HepG2 (cell line): ENCODE results near the gene DYNC1I2. TPM values are rescaled to one million over a fixed set of nuclear protein-coding genes. Genes with fewer than 3 reads are reported as not detected.

Source experiments
- ATAC-seq: fragments of 200-7000 bp; cut with Tn5 transposase; 3 replicates; pipeline ENCODE4 v1.9.1; 2020; ENCODE audit warnings: mild to moderate bottlenecking, moderate library complexity
- BruUV-seq: library from RNA; stranded (reverse); fragments of 400-500 nt; replicated peaks from 2 replicates; lab custom pipeline; 2021; lab: Mats Ljungman, UMichigan
- CTCF ChIA-PET: fragments of 300-600 bp; formaldehyde crosslinking; extraction: SDS; loops from one replicate; lab custom pipeline; 2021; ENCODE audit warnings: low total read pairs, inconsistent platforms, low intra/inter-chr PET ratio; lab: Yijun Ruan, JAX
- POLR2A ChIA-PET: fragments of 350-600 bp; sonication (Branson Sonifier 250); formaldehyde crosslinking; loops from one replicate; lab custom pipeline; 2020; ENCODE audit warnings: antibody characterized with exemption, inconsistent platforms; lab: Yijun Ruan, JAX
- DNase-seq: peaks from one replicate; pipeline ENCODE4 v3.0.0-alpha.2; 2015; ENCODE audit warnings: low spot score
- FAIRE-seq: peaks from 3 replicates; lab custom pipeline; 2011; peaks lifted over from hg19 to GRCh38; lab: Jason Lieb, UNC
- H2AFZ ChIP-seq: one replicate; pipeline ENCODE4 v1.6.1; 2011; ENCODE audit warnings: low read length, inconsistent platforms
- H3K27ac ChIP-seq: fragments of 300-600 bp; 3 replicates; pipeline ENCODE4 v1.8.0; 2011; ENCODE audit warnings: mixed run types, mild to moderate bottlenecking, mixed read lengths, low read length, inconsistent platforms; ENCODE audit not compliant: insufficient read depth; ENCODE audit errors: extremely low read length
- H3K27me3 ChIP-seq, 2 experiments: fragments of 200-600 bp in 1 of 2; 2 replicates in 1 of 2; 3 replicates in 1 of 2; pipeline versions ENCODE4 v1.6.0 to v1.8.0; 2011; ENCODE audit warnings: low read length in 2 of 2, mild to moderate bottlenecking in 2 of 2, moderate library complexity in 2 of 2, inconsistent platforms in 1 of 2; ENCODE audit not compliant: insufficient read depth in 2 of 2, control insufficient read depth in 1 of 2
- H3K36me3 ChIP-seq, 2 experiments: fragments of 200-600 bp in 1 of 2; replicated peaks in 1 of 2; 2 replicates in 1 of 2; 3 replicates in 1 of 2; pipeline versions ENCODE4 v1.5.1 to v1.8.0; 2011; ENCODE audit warnings: low read length in 2 of 2, inconsistent platforms in 1 of 2; ENCODE audit not compliant: insufficient read depth in 2 of 2, control insufficient read depth in 1 of 2
- H3K4me1 ChIP-seq: 2 replicates; pipeline ENCODE4 v1.5.1; 2012; ENCODE audit warnings: low read length, inconsistent platforms; ENCODE audit not compliant: insufficient read depth
- H3K4me2 ChIP-seq: 2 replicates; pipeline ENCODE4 v1.6.0; 2011; ENCODE audit warnings: low read depth, low read length, inconsistent platforms
- H3K4me3 ChIP-seq, 3 experiments: fragments of 200-600 bp in 1 of 3; sonication (generic), shearing (Covaris generic) in 1 of 3; replicated peaks in 1 of 3; 2 replicates each; pipeline ENCODE4 v1.5.1; 2011 to 2016; ENCODE audit warnings: low read length in 3 of 3, inconsistent platforms in 2 of 3, low read depth in 2 of 3, mild to moderate bottlenecking in 2 of 3, control low read depth in 1 of 3, mixed read lengths in 1 of 3; ENCODE audit not compliant: insufficient read depth in 1 of 3
- H3K79me2 ChIP-seq: one replicate; pipeline ENCODE4 v1.6.1; 2011; ENCODE audit warnings: low read length, inconsistent platforms; ENCODE audit not compliant: insufficient read depth
- H3K9ac ChIP-seq: 2 replicates; pipeline ENCODE4 v1.6.0; 2011; ENCODE audit warnings: mild to moderate bottlenecking, low read depth, low read length, inconsistent platforms; ENCODE audit not compliant: insufficient read depth
- H3K9me3 ChIP-seq: 2 replicates; pipeline ENCODE4 v1.5.1; 2012; ENCODE audit warnings: mild to moderate bottlenecking, low read length
- H4K20me1 ChIP-seq: 2 replicates; pipeline ENCODE4 v1.6.0; 2011; ENCODE audit warnings: inconsistent platforms, mild to moderate bottlenecking, low read length, moderate library complexity; ENCODE audit not compliant: insufficient read depth
- EP300 ChIP-seq, 3 experiments: sonication (generic) in 1 of 3; formaldehyde crosslinking in 1 of 3; IDR thresholded peaks; 2 replicates each; pipeline versions ENCODE4 v1.5.1 to v1.6.1; 2011 to 2020; ENCODE audit warnings: low read depth in 2 of 3, low read length in 2 of 3, borderline replicate concordance in 1 of 3, improper control_type of control experiment in 1 of 3, mild to moderate bottlenecking in 1 of 3, missing genetic modification reagents in 1 of 3, moderate library complexity in 1 of 3
- ZEB1 ChIP-seq: IDR thresholded peaks from 2 replicates; pipeline ENCODE4 v1.6.1; 2012; ENCODE audit warnings: mild to moderate bottlenecking, low read depth, inconsistent platforms; ENCODE audit not compliant: insufficient replicate concordance
- ZNF138 ChIP-seq: sonication (generic); formaldehyde crosslinking; IDR thresholded peaks from 2 replicates; pipeline ENCODE4 v1.5.0; 2020; ENCODE audit warnings: mild to moderate bottlenecking, low read depth, missing genetic modification reagents
- WGBS: methylation state at CpG from one replicate; pipeline ENCODE4 v1.1.6; 2017; ENCODE audit warnings: low lambda C conversion rate; 5-methylcytosine and 5-hydroxymethylcytosine counted together
- in situ Hi-C: cut with HindIII; loops from 2 replicates; pipeline ENCODE4 v1.10.0; 2017; ENCODE audit warnings: low pct_unique_long_range_greater_than_20kb; ENCODE audit not compliant: extremely low pct_ligation_motif_present
- intact Hi-C: fragments of 100-400 bp; cut with micrococcal nuclease; formaldehyde crosslinking; loops from one replicate; pipeline ENCODE4 v1.10.0; 2022; ENCODE audit not compliant: unreplicated experiment
- polyA plus RNA-seq, 8 experiments: library from polyadenylated mRNA; depleted of rRNA in 3 of 8; stranded (reverse) in 7 of 8; unstranded in 1 of 8; fragments of >200 nt; fragmentation: Illumina TruSeq in 4 of 8; extraction: Trizol in 4 of 8; gene quantifications; 2 replicates each; pipeline versions ENCODE4 v1.2.1 to v1.2.3, GENCODE V29; 2011 to 2016; ENCODE audit warnings: low read depth in 4 of 8, missing spikeins in 1 of 8, mixed read lengths in 1 of 8; ENCODE audit not compliant: insufficient read depth in 1 of 8
- total RNA-seq, 5 experiments: library from RNA; depleted of rRNA; stranded (reverse); fragments of >200 nt; fragmentation: Illumina TruSeq; extraction: Trizol; gene quantifications; 2 replicates each; pipeline ENCODE4 v1.2.3, GENCODE V29; 2016; ENCODE audit warnings: low read depth in 1 of 5
- TF ChIP-seq, protein P1 (sequence below): sonication (generic); formaldehyde crosslinking; IDR thresholded peaks from 2 replicates; pipeline ENCODE4 v1.5.0; 2020; ENCODE audit warnings: mild to moderate bottlenecking, missing genetic modification reagents
- TF ChIP-seq, protein P2 (sequence below): sonication (generic); formaldehyde crosslinking; IDR thresholded peaks from 2 replicates; pipeline ENCODE4 v1.4.0; 2020; ENCODE audit warnings: missing genetic modification reagents

Gene DYNC1I2
- total and polyA plus RNA-seq, 2 of the 13 experiments (the other 11 are each of a cell fraction or from before 2014, with no cell fraction given): 84.0 to 99.8 TPM

DNA sequence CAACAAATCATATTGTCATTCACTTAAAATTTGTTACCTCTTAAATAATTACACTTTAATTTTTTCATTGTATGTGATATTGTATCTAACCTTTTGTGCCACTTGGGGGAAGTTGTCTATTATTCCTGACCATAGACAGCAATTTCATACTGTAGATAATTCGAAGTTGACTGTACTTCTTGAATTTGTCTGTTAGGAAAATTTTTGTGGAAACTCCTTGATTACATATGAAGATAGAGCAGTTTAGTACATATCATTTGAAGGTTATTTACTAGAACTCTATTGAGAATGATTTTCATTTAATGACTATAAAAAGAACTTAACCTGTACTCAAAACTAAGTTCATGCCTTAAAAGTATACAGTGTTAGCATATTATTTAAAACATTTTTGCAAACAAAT is 5.1 kb downstream of the DYNC1I2 start:
- intact Hi-C loops (no loop called here), in situ Hi-C loops (no loop called here)
- ATAC-seq: no peak
- Histone ChIP-seq H4K20me1 (no peaks in the 10 kb centered on the region), H3K9me3 (no peaks in the 10 kb centered on the region), H3K27me3 (no peaks in the 10 kb centered on the region; a peak in 1 of 5 replicates), H3K27ac (no peak overlapping the region), H2AFZ (no peak overlapping the region), H3K79me2 (peaks cover 47% of the 10 kb centered on the region), H3K9ac (no peak overlapping the region), H3K4me3 (no peak overlapping the region), H3K4me2 (no peak overlapping the region), H3K36me3 (peaks cover 11 to 38% of the 10 kb centered on the region in 2 experiments; a peak in 4 of 5 replicates), H3K4me1 (peaks cover 12% of the 10 kb centered on the region)
- TF ChIP-seq ZNF138 (CRISPR knock-in tag): no peak
- no peak for FAIRE-seq
- ChIA-PET POLR2A (no interaction called here), CTCF (no interaction called here)
- no peak for DNase-seq
- BruUV-seq: no TSS peak
- 77% methylated on average over 1 of the region's 1 CpG for WGBS

DNA sequence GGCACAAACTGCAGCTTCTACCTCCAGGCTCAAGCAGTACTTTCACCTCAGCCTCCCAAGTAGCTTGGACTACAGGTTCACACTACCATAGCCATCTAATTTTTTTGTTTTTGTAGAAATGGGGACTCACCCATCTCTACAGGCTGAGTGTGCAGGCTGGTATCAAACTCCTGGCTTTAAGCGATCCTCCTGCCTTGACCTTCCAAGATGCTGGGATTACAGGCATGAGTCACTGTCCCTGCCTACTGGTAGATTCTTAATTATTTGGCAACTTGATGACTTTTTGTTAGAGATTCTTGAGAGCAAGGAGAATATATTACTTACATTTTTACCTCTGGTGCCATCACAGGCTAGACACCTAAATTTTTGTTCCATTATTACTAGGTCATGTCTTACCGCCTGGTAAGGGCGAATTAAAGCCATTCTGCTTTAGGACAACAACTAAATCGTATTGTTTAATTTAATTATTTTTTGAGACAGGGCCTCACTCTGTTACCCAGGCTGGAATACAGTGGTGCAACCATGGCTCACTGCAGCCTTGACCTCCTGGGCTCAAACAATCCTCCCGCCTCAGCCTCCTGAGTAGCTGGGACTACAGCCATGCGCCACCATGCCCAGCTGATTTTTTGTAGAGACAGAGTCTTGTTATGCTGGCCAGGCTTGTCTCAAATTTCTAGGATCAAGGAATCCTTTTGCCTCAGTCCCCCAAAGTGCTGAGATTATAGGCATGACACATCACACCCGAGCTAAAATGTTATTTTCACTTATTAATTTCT is 15.7 kb downstream of the DYNC1I2 start:
- WGBS: 89% methylated on average over 7 of the region's 7 CpGs
- no peak overlapping the region for H2AFZ ChIP-seq
- POLR2A ChIA-PET: interaction anchor here (1.4 kb wide), 1 partner anchor 85 kb away, joined by 3 read pairs; no protein-coding TSS in a partner anchor
- H4K20me1 ChIP-seq: 0 out of 2 replicates have a peak, but pooled peaks cover 2% of the 10 kb centered on the region
- in situ Hi-C loops: loop anchor here (5.0 kb wide), 1 partner anchor 404 kb away; no protein-coding TSS in a partner anchor
- no peak for ATAC-seq
- H3K79me2 ChIP-seq: no peaks in the 10 kb centered on the region
- BruUV-seq: no TSS peak
- H3K9me3 ChIP-seq: no peaks in the 10 kb centered on the region
- DNase-seq: no peak
- TF ChIP-seq, protein P1, sequence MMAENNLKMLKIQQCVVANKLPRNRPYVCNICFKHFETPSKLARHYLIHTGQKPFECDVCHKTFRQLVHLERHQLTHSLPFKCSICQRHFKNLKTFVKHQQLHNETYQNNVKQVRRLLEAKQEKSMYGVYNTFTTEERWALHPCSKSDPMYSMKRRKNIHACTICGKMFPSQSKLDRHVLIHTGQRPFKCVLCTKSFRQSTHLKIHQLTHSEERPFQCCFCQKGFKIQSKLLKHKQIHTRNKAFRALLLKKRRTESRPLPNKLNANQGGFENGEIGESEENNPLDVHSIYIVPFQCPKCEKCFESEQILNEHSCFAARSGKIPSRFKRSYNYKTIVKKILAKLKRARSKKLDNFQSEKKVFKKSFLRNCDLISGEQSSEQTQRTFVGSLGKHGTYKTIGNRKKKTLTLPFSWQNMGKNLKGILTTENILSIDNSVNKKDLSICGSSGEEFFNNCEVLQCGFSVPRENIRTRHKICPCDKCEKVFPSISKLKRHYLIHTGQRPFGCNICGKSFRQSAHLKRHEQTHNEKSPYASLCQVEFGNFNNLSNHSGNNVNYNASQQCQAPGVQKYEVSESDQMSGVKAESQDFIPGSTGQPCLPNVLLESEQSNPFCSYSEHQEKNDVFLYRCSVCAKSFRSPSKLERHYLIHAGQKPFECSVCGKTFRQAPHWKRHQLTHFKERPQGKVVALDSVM: peak; percentile 64; the same call in 1 of the 2 replicates
- TF ChIP-seq, protein P2, sequence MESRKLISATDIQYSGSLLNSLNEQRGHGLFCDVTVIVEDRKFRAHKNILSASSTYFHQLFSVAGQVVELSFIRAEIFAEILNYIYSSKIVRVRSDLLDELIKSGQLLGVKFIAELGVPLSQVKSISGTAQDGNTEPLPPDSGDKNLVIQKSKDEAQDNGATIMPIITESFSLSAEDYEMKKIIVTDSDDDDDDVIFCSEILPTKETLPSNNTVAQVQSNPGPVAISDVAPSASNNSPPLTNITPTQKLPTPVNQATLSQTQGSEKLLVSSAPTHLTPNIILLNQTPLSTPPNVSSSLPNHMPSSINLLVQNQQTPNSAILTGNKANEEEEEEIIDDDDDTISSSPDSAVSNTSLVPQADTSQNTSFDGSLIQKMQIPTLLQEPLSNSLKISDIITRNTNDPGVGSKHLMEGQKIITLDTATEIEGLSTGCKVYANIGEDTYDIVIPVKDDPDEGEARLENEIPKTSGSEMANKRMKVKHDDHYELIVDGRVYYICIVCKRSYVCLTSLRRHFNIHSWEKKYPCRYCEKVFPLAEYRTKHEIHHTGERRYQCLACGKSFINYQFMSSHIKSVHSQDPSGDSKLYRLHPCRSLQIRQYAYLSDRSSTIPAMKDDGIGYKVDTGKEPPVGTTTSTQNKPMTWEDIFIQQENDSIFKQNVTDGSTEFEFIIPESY (CRISPR knock-in tag): peak; percentile 79
- no peak for TF ChIP-seq EP300 (IDR thresholded peaks at IDR 0.05; ENCODE audit: low read depth in 2 of 2, low read length in 2 of 2)
- no peak for TF ChIP-seq EP300 (CRISPR knock-in tag; IDR thresholded peaks at IDR 0.05; ENCODE audit: borderline replicate concordance)
- no peak for TF ChIP-seq ZEB1
- TF ChIP-seq, all 625 proteins: peak for 2
- H3K4me3 ChIP-seq: no peak overlapping the region
- no peak overlapping the region for H3K27ac ChIP-seq
- intact Hi-C loops: loop anchor here (1.0 to 10.0 kb wide), 5 partner anchors 106 to 762 kb away; partner anchors contain the start of gene HAT1
- H3K36me3 ChIP-seq: peaks cover 6 to 9% of the 10 kb centered on the region in 2 experiments
- no peak overlapping the region for H3K4me2 ChIP-seq
- no peak for FAIRE-seq
- peaks cover 5% of the 10 kb centered on the region; the same call in 1 of the 2 replicates for H3K4me1 ChIP-seq
- no peak overlapping the region for H3K9ac ChIP-seq
- CTCF ChIA-PET: interaction anchor here (0.6 to 5.6 kb wide), 5 partner anchors 16 to 425 kb away, joined by 3 to 52 read pairs (median 11); partner anchors contain the start of genes DLX2 and DYNC1I2
- no peaks in the 10 kb centered on the region for H3K27me3 ChIP-seq
